K562 (cell line): ENCODE data around the gene ASB7. TPM values are rescaled to one million over a fixed set of nuclear protein-coding genes. Genes with fewer than 3 reads are reported as not detected.

Experiments used
- ATAC-seq: fragments of 200-7000 bp; cut with Tn5 transposase; 3 replicates; pipeline ENCODE4 v1.9.1; 2020; ENCODE audit warnings: moderate library complexity
- BruUV-seq: library from RNA; stranded (reverse); fragments of 400-500 nt; replicated peaks from 2 replicates; lab custom pipeline; 2021; lab: Mats Ljungman, UMichigan
- CTCF ChIA-PET: fragments of 300-600 bp; formaldehyde crosslinking; extraction: SDS; loops from one replicate; lab custom pipeline; 2021; ENCODE audit warnings: low intra/inter-chr PET ratio; lab: Yijun Ruan, JAX
- POLR2A ChIA-PET: fragments of 300-600, 350-650 bp; sonication (Branson Sonifier 250); formaldehyde crosslinking; extraction: SDS; loops from one replicate; lab custom pipeline; 2021; ENCODE audit warnings: antibody characterized with exemption, inconsistent platforms; lab: Yijun Ruan, JAX
- DNase-seq, 4 experiments: peaks; one replicate each; pipeline versions ENCODE4 v3.0.0 to v3.0.0-alpha.2; 2011 to 2018; ENCODE audit warnings: low spot score in 3 of 4, mixed read lengths in 3 of 4; ENCODE audit errors: extremely low read depth in 1 of 4
- FAIRE-seq: peaks from 2 replicates; lab custom pipeline; 2011; peaks lifted over from hg19 to GRCh38; lab: Jason Lieb, UNC
- H2AFZ ChIP-seq: 2 replicates; pipeline ENCODE4 v1.6.0; 2011; ENCODE audit warnings: low read depth, low read length, control low read depth, inconsistent platforms
- H3K27ac ChIP-seq: fragments of 200-600 bp; 3 replicates; pipeline ENCODE4 v1.8.0; 2011; ENCODE audit warnings: low read depth, mild to moderate bottlenecking, control low read depth, inconsistent platforms, low read length, moderate library complexity, mixed read lengths; ENCODE audit errors: extremely low read depth
- H3K27me3 ChIP-seq, 2 experiments: fragments of 300-600 bp in 1 of 2; 2 replicates in 1 of 2; 3 replicates in 1 of 2; pipeline versions ENCODE4 v1.6.0 to v1.8.0; 2011; ENCODE audit warnings: inconsistent platforms in 2 of 2, low read length in 2 of 2, mild to moderate bottlenecking in 1 of 2, mixed read lengths in 1 of 2, moderate library complexity in 1 of 2; ENCODE audit not compliant: control insufficient read depth in 2 of 2, insufficient read depth in 2 of 2
- H3K36me3 ChIP-seq: fragments of 300-600 bp; 3 replicates; pipeline ENCODE4 v1.8.0; 2011; ENCODE audit warnings: mild to moderate bottlenecking, low read length, inconsistent platforms; ENCODE audit not compliant: control insufficient read depth, insufficient read depth
- H3K4me1 ChIP-seq, 2 experiments: fragments of 200-600 bp in 1 of 2; replicated peaks in 1 of 2; 2 replicates in 1 of 2; 3 replicates in 1 of 2; pipeline versions ENCODE4 v1.5.1 to v1.8.0; 2011; ENCODE audit warnings: inconsistent platforms in 2 of 2, low read length in 2 of 2, mild to moderate bottlenecking in 1 of 2, mixed read lengths in 1 of 2, moderate library complexity in 1 of 2; ENCODE audit not compliant: control insufficient read depth in 2 of 2, insufficient read depth in 2 of 2
- H3K4me2 ChIP-seq: 2 replicates; pipeline ENCODE4 v1.6.1; 2011; ENCODE audit warnings: low read length, control low read depth, inconsistent platforms, mixed read lengths; ENCODE audit not compliant: insufficient read depth
- H3K4me3 ChIP-seq: fragments of 200-600 bp; sonication (generic), shearing (Covaris generic); 2 replicates; pipeline ENCODE4 v1.5.1; 2016; ENCODE audit warnings: control low read depth, inconsistent platforms
- H3K79me2 ChIP-seq: fragments of 200-600 bp; 3 replicates; pipeline ENCODE4 v1.8.0; 2011; ENCODE audit warnings: low read length, inconsistent platforms; ENCODE audit not compliant: control insufficient read depth, insufficient read depth
- H3K9ac ChIP-seq, 2 experiments: 2 replicates each; pipeline versions ENCODE4 v1.6.0 to v1.6.1; 2011; ENCODE audit warnings: low read depth in 2 of 2, low read length in 2 of 2, control low read depth in 1 of 2, inconsistent platforms in 1 of 2, mild to moderate bottlenecking in 1 of 2, mixed read lengths in 1 of 2; ENCODE audit not compliant: insufficient read depth in 1 of 2
- H3K9me1 ChIP-seq: one replicate; pipeline ENCODE4 v1.6.0; 2011; ENCODE audit warnings: inconsistent platforms, mild to moderate bottlenecking, low read length, moderate library complexity; ENCODE audit not compliant: control insufficient read depth, insufficient read depth
- H3K9me3 ChIP-seq: replicated peaks from 2 replicates; pipeline ENCODE4 v1.5.1; 2011; ENCODE audit warnings: low read depth, low read length, inconsistent platforms; ENCODE audit not compliant: control insufficient read depth, insufficient read depth
- H4K20me1 ChIP-seq: replicated peaks from 2 replicates; pipeline ENCODE4 v1.6.1; 2011; ENCODE audit warnings: low read length, inconsistent platforms, mixed read lengths; ENCODE audit not compliant: control insufficient read depth, insufficient read depth
- BCL6 ChIP-seq: fragments of 250-450 bp; sonication (Bioruptor Pico); IDR thresholded peaks from 2 replicates; pipeline ENCODE4 v1.4.0; 2020
- CEBPZ ChIP-seq: fragments of 150-350 bp; IDR thresholded peaks from 2 replicates; pipeline ENCODE4 v1.6.1; 2014; ENCODE audit warnings: low read depth, mild to moderate bottlenecking, low read length, borderline replicate concordance
- KLF16 ChIP-seq: IDR thresholded peaks from 2 replicates; pipeline ENCODE4 v1.6.1; 2016; ENCODE audit warnings: antibody characterized with exemption
- NCOA6 ChIP-seq: fragments of 450-650 bp; IDR thresholded peaks from 2 replicates; pipeline ENCODE4 v1.6.1; 2017; ENCODE audit warnings: mild to moderate bottlenecking
- PHF8 ChIP-seq: fragments of 200-600 bp; sonication (generic); IDR thresholded peaks from 2 replicates; pipeline ENCODE4 v1.6.1; 2012; ENCODE audit warnings: mixed run types, mild to moderate bottlenecking, inconsistent platforms, low read length, moderate library complexity, borderline replicate concordance
- POLR2G ChIP-seq: fragments of 200-400 bp; formaldehyde crosslinking; IDR thresholded peaks from 2 replicates; pipeline ENCODE4 v1.6.1; 2017; ENCODE audit warnings: low read depth, mild to moderate bottlenecking, antibody characterized with exemption, low read length, moderate library complexity
- PRDM10 ChIP-seq: fragments of 450-650 bp; IDR thresholded peaks from 2 replicates; pipeline ENCODE4 v1.6.1; 2018; ENCODE audit not compliant: partially characterized antibody
- SREBF1 ChIP-seq: fragments of 150-350 bp; IDR thresholded peaks from 2 replicates; pipeline ENCODE4 v1.6.1; 2014; ENCODE audit warnings: antibody characterized with exemption, low read depth, low read length, borderline replicate concordance
- ZNF766 ChIP-seq: fragments of 200-800 bp; sonication (Bioruptor generic); conservative IDR thresholded peaks from 2 replicates; pipeline ENCODE4 v1.6.1; 2016; ENCODE audit warnings: missing genetic modification characterization, missing compliant biosample characterization
- WGBS: fragments of 100-300 bp; shearing (Covaris generic); methylation state at CpG from one replicate; pipeline ENCODE4 v1.1.6; 2016; ENCODE audit warnings: low coverage, mixed read lengths; ENCODE audit not compliant: insufficient coverage; ENCODE audit errors: missing lambda C conversion rate; 5-methylcytosine and 5-hydroxymethylcytosine counted together
- in situ Hi-C: fragments of 300-500 bp; cut with MboI; formaldehyde crosslinking; loops from 4 replicates; pipeline ENCODE4 v1.15.0; 2018; ENCODE audit warnings: inconsistent platforms, mixed read lengths
- intact Hi-C: fragments of 100-400 bp; cut with micrococcal nuclease; formaldehyde crosslinking; loops from 2 replicates; pipeline ENCODE4 v1.14.2; 2022
- polyA plus RNA-seq, 8 experiments: library from polyadenylated mRNA; depleted of rRNA in 4 of 8; stranded (reverse) in 5 of 8; unstranded in 3 of 8; fragments of >200 nt; fragmentation: Nextera tagmentation in 2 of 8; fragmentation: Illumina TruSeq in 1 of 8; extraction: Ambion mirVana in 2 of 8; extraction: Trizol in 1 of 8; gene quantifications; 2 replicates each; pipeline versions ENCODE4 v1.2.1 to v1.2.3, GENCODE V29; 2011 to 2014; ENCODE audit warnings: inconsistent platforms in 1 of 8, missing spikeins in 1 of 8
- total RNA-seq, 7 experiments: library from RNA; depleted of rRNA in 6 of 7; stranded (reverse); fragments of >200 nt in 6 of 7; fragmentation: Illumina TruSeq in 2 of 7; extraction: Trizol in 2 of 7; gene quantifications; 2 replicates each; pipeline versions ENCODE4 v1.2.1 to v1.2.3, GENCODE V29; 2011 to 2021; ENCODE audit warnings: low replicate concordance in 1 of 7

The ASB7 gene
- total and polyA plus RNA-seq, 9 of the 15 experiments (the other 6 are each of a cell fraction or from before 2014, with no cell fraction given), result 1.8 to 10.1 (median 6.8) TPM

- H3K9me1 ChIP-seq, result no peaks in the 10 kb centered on the region
- no peak for ATAC-seq
- ChIA-PET POLR2A (interaction anchor here (0.6 kb wide), 1 partner anchor 25 kb away, joined by 3 read pairs; no protein-coding TSS in a partner anchor), CTCF (no interaction called here)
- no peak overlapping the region for H3K27ac ChIP-seq
- H3K4me3 ChIP-seq, result no peak overlapping the region
- no peak overlapping the region for H2AFZ ChIP-seq
- H3K4me2 ChIP-seq, result no peak overlapping the region
- no peak for TF ChIP-seq KLF16
- TF ChIP-seq, all 486 proteins: peak for 0
- in situ Hi-C loops, result no loop called here
- H4K20me1 ChIP-seq, result no peaks in the 10 kb centered on the region
- WGBS, result 3% methylated on average over 6 of the region's 6 CpGs
- no TSS peak for BruUV-seq
- H3K4me1 ChIP-seq, result no peaks in the 10 kb centered on the region
- H3K9me3 ChIP-seq, result no peaks in the 10 kb centered on the region
- peaks cover 0 to 23% of the 10 kb centered on the region in 2 experiments; a peak in 2 of 5 replicates for H3K27me3 ChIP-seq
- H3K36me3 ChIP-seq, result no peaks in the 10 kb centered on the region
- intact Hi-C loops, result no loop called here
- no peak overlapping the region for H3K9ac ChIP-seq
- H3K79me2 ChIP-seq, result no peaks in the 10 kb centered on the region
- FAIRE-seq, result no peak
- DNase-seq, result no peak
Measured at GRCh38 chr15:100680726-100681125, 78.3 kb downstream of the ASB7 start.

DNA sequence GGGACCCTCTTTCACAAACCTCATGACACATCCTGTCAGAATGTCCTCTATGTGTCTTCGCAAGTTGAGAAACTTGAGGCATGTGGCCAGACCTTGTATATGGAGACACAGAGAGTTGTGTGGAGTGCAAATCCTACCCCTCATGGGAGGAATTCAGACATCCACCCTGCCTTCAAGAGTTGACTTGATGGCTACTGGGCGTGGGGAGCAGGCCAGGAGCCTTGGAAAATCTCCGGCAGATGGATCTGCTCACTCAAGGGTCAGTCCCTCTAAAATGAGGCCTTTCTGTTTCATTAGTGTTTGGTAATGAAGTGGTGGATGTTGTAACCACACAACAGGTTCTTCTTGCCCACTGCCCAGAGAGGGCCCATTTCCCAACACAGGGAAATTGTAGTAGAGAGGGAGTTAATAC, 79.0 kb downstream of the ASB7 start:
- H3K9ac ChIP-seq, result no peak overlapping the region
- no TSS peak for BruUV-seq
- H3K4me2 ChIP-seq, result no peak overlapping the region
- no peak overlapping the region for H3K4me3 ChIP-seq
- in situ Hi-C loops (no loop called here), intact Hi-C loops (no loop called here)
- FAIRE-seq (no peak), ATAC-seq (no peak), DNase-seq (no peak)
- ChIA-PET POLR2A (no interaction called here), CTCF (no interaction called here)
- no peaks in the 10 kb centered on the region for H3K9me1 ChIP-seq
- H3K9me3 ChIP-seq, result no peaks in the 10 kb centered on the region
- no peaks in the 10 kb centered on the region for H3K79me2 ChIP-seq
- no peaks in the 10 kb centered on the region for H3K36me3 ChIP-seq
- WGBS, result 21% methylated on average over 3 of the region's 3 CpGs
- no peaks in the 10 kb centered on the region for H3K4me1 ChIP-seq
- no peaks in the 10 kb centered on the region for H4K20me1 ChIP-seq
- H2AFZ ChIP-seq, result no peak overlapping the region
- H3K27me3 ChIP-seq, result peaks cover 0 to 28% of the 10 kb centered on the region in 2 experiments; a peak in 3 of 5 replicates
- H3K27ac ChIP-seq, result no peak overlapping the region
- TF ChIP-seq POLR2G (no peak), PHF8 (no peak), PRDM10 (no peak), CEBPZ (no peak), BCL6 (CRISPR knock-in tag) (no peak), SREBF1 (no peak), ZNF766 (CRISPR knock-in tag) (no peak), NCOA6 (no peak)
